Endothelial cell (in vitro differentiated cells): ENCODE data around the gene B9D1. TPM values are rescaled to one million over a fixed set of nuclear protein-coding genes. Genes with fewer than 3 reads are reported as not detected.

Source experiments
- DNase-seq: peaks from one replicate; pipeline ENCODE4 v3.0.0; 2021; ENCODE audit warnings: low spot score
- H3K27ac Mint-ChIP-seq: one replicate; pipeline ENCODE4 v1.8.0; 2021; ENCODE audit warnings: mixed read lengths, inconsistent platforms; ENCODE audit not compliant: unreplicated experiment
- H3K27me3 Mint-ChIP-seq: one replicate; pipeline ENCODE4 v1.8.0; 2021; ENCODE audit warnings: mild to moderate bottlenecking, moderate library complexity, mixed read lengths, inconsistent platforms; ENCODE audit not compliant: unreplicated experiment
- H3K36me3 Mint-ChIP-seq: one replicate; pipeline ENCODE4 v1.8.0; 2021; ENCODE audit warnings: mild to moderate bottlenecking, low read depth, mixed read lengths, inconsistent platforms; ENCODE audit not compliant: unreplicated experiment
- H3K4me1 Mint-ChIP-seq: one replicate; pipeline ENCODE4 v1.8.0; 2021; ENCODE audit warnings: mild to moderate bottlenecking, mixed read lengths, inconsistent platforms; ENCODE audit not compliant: unreplicated experiment
- H3K4me3 Mint-ChIP-seq: one replicate; pipeline ENCODE4 v1.8.0; 2021; ENCODE audit warnings: mild to moderate bottlenecking, mixed read lengths, inconsistent platforms; ENCODE audit not compliant: unreplicated experiment
- H3K9me3 Mint-ChIP-seq: one replicate; pipeline ENCODE4 v1.8.0; 2021; ENCODE audit warnings: mixed read lengths, inconsistent platforms; ENCODE audit not compliant: unreplicated experiment
- CTCF ChIP-seq: fragments of 200-600 bp; sonication (generic); IDR thresholded peaks from one replicate; pipeline ENCODE4 v1.5.0; 2021; ENCODE audit warnings: antibody characterized with exemption; ENCODE audit not compliant: unreplicated experiment
- total RNA-seq: library from RNA; stranded (reverse); fragmentation: NEBNext Ultra II Directional; extraction: Animal tissue kit (Norgen Biotek cat#: 25700); gene quantifications from one replicate; pipeline ENCODE4 v1.2.1, GENCODE V29; 2021; ENCODE audit not compliant: unreplicated experiment

The B9D1 gene
- total RNA-seq, 1 donor from 2014 or later, result 6.2 TPM

- DNase-seq, result no peak
- Mint-ChIP-seq H3K27me3 (peaks cover 5% of the 10 kb centered on the region), H3K36me3 (peaks cover 15% of the 10 kb centered on the region), H3K9me3 (no peaks in the 10 kb centered on the region), H3K4me1 (no peaks in the 10 kb centered on the region), H3K27ac (no peak overlapping the region), H3K4me3 (no peak overlapping the region)
- no peak for TF ChIP-seq CTCF
These were observed 29.4 kb downstream of the B9D1 start for GRCh38 chr17:19333132-19333440.

- Mint-ChIP-seq H3K36me3 (peaks cover 18% of the 10 kb centered on the region), H3K4me1 (no peaks in the 10 kb centered on the region), H3K27ac (no peak overlapping the region), H3K4me3 (peak overlapping the region; percentile 39), H3K27me3 (peaks cover 5% of the 10 kb centered on the region), H3K9me3 (no peaks in the 10 kb centered on the region)
- DNase-seq, result no peak
- no peak for TF ChIP-seq CTCF
These were observed 30.0 kb downstream of the B9D1 start for GRCh38 chr17:19332371-19333131.

GRCh38 chr17:19331543-19332245, 30.8 kb downstream of the B9D1 start:
- H3K4me3 Mint-ChIP-seq, result no peak overlapping the region
- H3K9me3 Mint-ChIP-seq, result no peaks in the 10 kb centered on the region
- no peak overlapping the region for H3K27ac Mint-ChIP-seq
- H3K27me3 Mint-ChIP-seq, result peaks cover 3% of the 10 kb centered on the region
- no peaks in the 10 kb centered on the region for H3K4me1 Mint-ChIP-seq
- no peak for TF ChIP-seq CTCF
- DNase-seq, result no peak
- H3K36me3 Mint-ChIP-seq, result peaks cover 23% of the 10 kb centered on the region

GRCh38 chr17:19331134-19331533, 31.4 kb downstream of the B9D1 start:
- no peak for TF ChIP-seq CTCF
- no peaks in the 10 kb centered on the region for H3K4me1 Mint-ChIP-seq
- DNase-seq, result no peak
- H3K9me3 Mint-ChIP-seq, result no peaks in the 10 kb centered on the region
- H3K27me3 Mint-ChIP-seq, result peaks cover 3% of the 10 kb centered on the region
- no peak overlapping the region for H3K4me3 Mint-ChIP-seq
- H3K27ac Mint-ChIP-seq, result no peak overlapping the region
- H3K36me3 Mint-ChIP-seq, result peaks cover 26% of the 10 kb centered on the region

- DNase-seq, result no peak
- no peaks in the 10 kb centered on the region for H3K4me1 Mint-ChIP-seq
- no peaks in the 10 kb centered on the region for H3K9me3 Mint-ChIP-seq
- H3K27me3 Mint-ChIP-seq, result peaks cover 3% of the 10 kb centered on the region
- peaks cover 32% of the 10 kb centered on the region for H3K36me3 Mint-ChIP-seq
- TF ChIP-seq CTCF, result no peak
- H3K4me3 Mint-ChIP-seq, result no peak overlapping the region
- no peak overlapping the region for H3K27ac Mint-ChIP-seq
These were observed 32.3 kb downstream of the B9D1 start for GRCh38 chr17:19330271-19330670.
